ENCODE data around the gene ATP11C. TPM values are rescaled to one million over a fixed set of nuclear protein-coding genes. Genes with fewer than 3 reads are reported as not detected.
"Not testable (repeated sequence)": the region's sequence is repeated elsewhere in the genome, so short reads cannot be mapped to it uniquely, and the experiment has no call there.

The ATP11C gene
- total and polyA plus RNA-seq, 5 donors from 2014 or later: 2.9 to 19.4 (median 4.4) TPM

- no peak overlapping the region for H3K27ac ChIP-seq (ENCODE audit: insufficient read depth, low read length, poor library complexity, severe bottlenecking)
- Mint-ChIP-seq H3K27me3 (no peaks in the 10 kb centered on the region), H3K9me3 (no peaks in the 10 kb centered on the region), H3K27ac (no peak overlapping the region), H3K4me3 (no peak overlapping the region), H3K36me3 (peaks cover 3% of the 10 kb centered on the region), H3K4me1 (peaks cover 0 to 21% (median 8%) of the 10 kb centered on the region in 4 donors)
- H3K4me1 ChIP-seq (ENCODE audit: control insufficient read depth, insufficient read depth, low read length, poor library complexity, severe bottlenecking): no peaks in the 10 kb centered on the region
- DNase-seq (no peak), ATAC-seq (ENCODE audit: low read depth in 2 of 2) (no peak)
- H3K27me3 ChIP-seq (ENCODE audit: control insufficient read depth, insufficient read depth, low read length): no peaks in the 10 kb centered on the region
- no peaks in the 10 kb centered on the region for H3K36me3 ChIP-seq (ENCODE audit: control insufficient read depth, insufficient read depth, low read length)
- H3K9me3 ChIP-seq (ENCODE audit: control insufficient read depth in 2 of 2, low read length in 2 of 2): no peaks in the 10 kb centered on the region
- no peak overlapping the region for H3K4me3 ChIP-seq (ENCODE audit: low read depth, low read length)
Observed at GRCh38 chrX:139881130-139881529, 51.7 kb downstream of the ATP11C start.

GRCh38 chrX:139877710-139878414, 55.0 kb downstream of the ATP11C start:
- peaks cover 5% of the 10 kb centered on the region for H3K36me3 Mint-ChIP-seq
- Histone ChIP-seq H3K9me3 (ENCODE audit: control insufficient read depth in 2 of 2, low read length in 2 of 2) (no peaks in the 10 kb centered on the region), H3K4me1 (ENCODE audit: control insufficient read depth, insufficient read depth, low read length, poor library complexity, severe bottlenecking) (no peaks in the 10 kb centered on the region), H3K4me3 (ENCODE audit: low read depth, low read length) (no peak overlapping the region), H3K27me3 (ENCODE audit: control insufficient read depth, insufficient read depth, low read length) (no peaks in the 10 kb centered on the region), H3K36me3 (ENCODE audit: control insufficient read depth, insufficient read depth, low read length) (no peaks in the 10 kb centered on the region), H3K27ac (ENCODE audit: insufficient read depth, low read length, poor library complexity, severe bottlenecking) (no peak overlapping the region)
- no peaks in the 10 kb centered on the region for H3K27me3 Mint-ChIP-seq
- H3K27ac Mint-ChIP-seq: peak overlapping the region in 2 of 3 donors; percentile 7 to 26
- peaks cover 0 to 13% (median 6%) of the 10 kb centered on the region in 4 donors for H3K4me1 Mint-ChIP-seq
- no peak overlapping the region for H3K4me3 Mint-ChIP-seq
- H3K9me3 Mint-ChIP-seq: no peaks in the 10 kb centered on the region
- DNase-seq (no peak), ATAC-seq (ENCODE audit: low read depth in 2 of 2) (no peak)

- Histone ChIP-seq H3K27ac (ENCODE audit: insufficient read depth, low read length, poor library complexity, severe bottlenecking) (no peak overlapping the region), H3K9me3 (ENCODE audit: control insufficient read depth in 2 of 2, low read length in 2 of 2) (no peaks in the 10 kb centered on the region), H3K36me3 (ENCODE audit: control insufficient read depth, insufficient read depth, low read length) (no peaks in the 10 kb centered on the region), H3K4me1 (ENCODE audit: control insufficient read depth, insufficient read depth, low read length, poor library complexity, severe bottlenecking) (no peaks in the 10 kb centered on the region), H3K27me3 (ENCODE audit: control insufficient read depth, insufficient read depth, low read length) (no peaks in the 10 kb centered on the region), H3K4me3 (ENCODE audit: low read depth, low read length) (no peak overlapping the region)
- DNase-seq: no peak
- Mint-ChIP-seq H3K9me3 (no peaks in the 10 kb centered on the region), H3K4me3 (no peak overlapping the region), H3K27me3 (no peaks in the 10 kb centered on the region), H3K4me1 (peaks cover 0 to 9% (median 4%) of the 10 kb centered on the region in 4 donors), H3K36me3 (peaks cover 5% of the 10 kb centered on the region), H3K27ac (no peak overlapping the region)
- ATAC-seq (ENCODE audit: low read depth in 2 of 2): no peak
Observed at GRCh38 chrX:139875841-139876240, 57.0 kb downstream of the ATP11C start.

- no peak for DNase-seq
- Histone ChIP-seq H3K9me3 (ENCODE audit: control insufficient read depth in 2 of 2, low read length in 2 of 2) (no peaks in the 10 kb centered on the region), H3K27me3 (ENCODE audit: control insufficient read depth, insufficient read depth, low read length) (no peaks in the 10 kb centered on the region), H3K4me1 (ENCODE audit: control insufficient read depth, insufficient read depth, low read length, poor library complexity, severe bottlenecking) (no peaks in the 10 kb centered on the region), H3K27ac (ENCODE audit: insufficient read depth, low read length, poor library complexity, severe bottlenecking) (no peak overlapping the region), H3K4me3 (ENCODE audit: low read depth, low read length) (no peak overlapping the region), H3K36me3 (ENCODE audit: control insufficient read depth, insufficient read depth, low read length) (no peaks in the 10 kb centered on the region)
- no peak for ATAC-seq (ENCODE audit: low read depth in 2 of 2)
- H3K4me3 Mint-ChIP-seq: no peak overlapping the region
- H3K27me3 Mint-ChIP-seq: no peaks in the 10 kb centered on the region
- H3K9me3 Mint-ChIP-seq: peaks cover 0 to 2% (median 0%) of the 10 kb centered on the region in 7 donors
- peaks cover 0 to 8% (median 4%) of the 10 kb centered on the region in 4 donors for H3K4me1 Mint-ChIP-seq
- H3K27ac Mint-ChIP-seq: no peak overlapping the region
- H3K36me3 Mint-ChIP-seq: peaks cover 4% of the 10 kb centered on the region
Observed at GRCh38 chrX:139869796-139870195, 63.1 kb downstream of the ATP11C start.

GRCh38 chrX:139864640-139865039, 68.2 kb downstream of the ATP11C start:
- Mint-ChIP-seq H3K4me3 (no peak overlapping the region), H3K27me3 (no peaks in the 10 kb centered on the region), H3K4me1 (peaks cover 0 to 11% (median 4%) of the 10 kb centered on the region in 4 donors), H3K27ac (no peak overlapping the region), H3K9me3 (peaks cover 0 to 2% (median 0%) of the 10 kb centered on the region in 7 donors), H3K36me3 (no peaks in the 10 kb centered on the region)
- Histone ChIP-seq H3K4me1 (ENCODE audit: control insufficient read depth, insufficient read depth, low read length, poor library complexity, severe bottlenecking) (no peaks in the 10 kb centered on the region), H3K36me3 (ENCODE audit: control insufficient read depth, insufficient read depth, low read length) (no peaks in the 10 kb centered on the region), H3K4me3 (ENCODE audit: low read depth, low read length) (no peak overlapping the region), H3K27me3 (ENCODE audit: control insufficient read depth, insufficient read depth, low read length) (no peaks in the 10 kb centered on the region), H3K9me3 (ENCODE audit: control insufficient read depth in 2 of 2, low read length in 2 of 2) (no peaks in the 10 kb centered on the region), H3K27ac (ENCODE audit: insufficient read depth, low read length, poor library complexity, severe bottlenecking) (no peak overlapping the region)
- DNase-seq (no peak), ATAC-seq (ENCODE audit: low read depth in 2 of 2) (no peak)

- Histone ChIP-seq H3K27ac (ENCODE audit: insufficient read depth, low read length, poor library complexity, severe bottlenecking) (no peak overlapping the region), H3K27me3 (ENCODE audit: control insufficient read depth, insufficient read depth, low read length) (no peaks in the 10 kb centered on the region), H3K4me3 (ENCODE audit: low read depth, low read length) (no peak overlapping the region), H3K9me3 (ENCODE audit: control insufficient read depth in 2 of 2, low read length in 2 of 2) (no peaks in the 10 kb centered on the region), H3K36me3 (ENCODE audit: control insufficient read depth, insufficient read depth, low read length) (no peaks in the 10 kb centered on the region), H3K4me1 (ENCODE audit: control insufficient read depth, insufficient read depth, low read length, poor library complexity, severe bottlenecking) (no peaks in the 10 kb centered on the region)
- no peaks in the 10 kb centered on the region for H3K27me3 Mint-ChIP-seq
- H3K27ac Mint-ChIP-seq: peak overlapping the region in 1 of 3 donors; percentile 72
- no peak overlapping the region for H3K4me3 Mint-ChIP-seq
- ATAC-seq (ENCODE audit: low read depth in 2 of 2): no peak
- peaks cover 0 to 2% (median 0%) of the 10 kb centered on the region in 7 donors for H3K9me3 Mint-ChIP-seq
- peaks cover 0 to 8% (median 0%) of the 10 kb centered on the region in 4 donors for H3K4me1 Mint-ChIP-seq
- H3K36me3 Mint-ChIP-seq: no peaks in the 10 kb centered on the region
- no peak for DNase-seq
Observed at GRCh38 chrX:139862208-139862607, 70.6 kb downstream of the ATP11C start.

- H3K4me1 ChIP-seq (ENCODE audit: control insufficient read depth, insufficient read depth, low read length, poor library complexity, severe bottlenecking); H3K36me3 Mint-ChIP-seq; H3K4me3 ChIP-seq (ENCODE audit: low read depth, low read length); H3K36me3 ChIP-seq (ENCODE audit: control insufficient read depth, insufficient read depth, low read length); H3K27me3 ChIP-seq (ENCODE audit: control insufficient read depth, insufficient read depth, low read length); DNase-seq; H3K27me3 Mint-ChIP-seq; H3K9me3 ChIP-seq (ENCODE audit: control insufficient read depth in 2 of 2, low read length in 2 of 2); H3K9me3 Mint-ChIP-seq; H3K27ac ChIP-seq (ENCODE audit: insufficient read depth, low read length, poor library complexity, severe bottlenecking); H3K4me3 Mint-ChIP-seq; ATAC-seq (ENCODE audit: low read depth in 2 of 2); H3K27ac Mint-ChIP-seq: not testable (repeated sequence)
- H3K4me1 Mint-ChIP-seq: peaks cover 0 to 13% (median 0%) of the 10 kb centered on the region in 4 donors
Observed at GRCh38 chrX:139856826-139857225, 76.0 kb downstream of the ATP11C start.

GRCh38 chrX:139851730-139852129, 81.1 kb downstream of the ATP11C start:
- no peak overlapping the region for H3K27ac Mint-ChIP-seq
- Histone ChIP-seq H3K27ac (ENCODE audit: insufficient read depth, low read length, poor library complexity, severe bottlenecking) (no peak overlapping the region), H3K4me3 (ENCODE audit: low read depth, low read length) (no peak overlapping the region), H3K36me3 (ENCODE audit: control insufficient read depth, insufficient read depth, low read length) (no peaks in the 10 kb centered on the region), H3K4me1 (ENCODE audit: control insufficient read depth, insufficient read depth, low read length, poor library complexity, severe bottlenecking) (no peaks in the 10 kb centered on the region), H3K27me3 (ENCODE audit: control insufficient read depth, insufficient read depth, low read length) (no peaks in the 10 kb centered on the region), H3K9me3 (ENCODE audit: control insufficient read depth in 2 of 2, low read length in 2 of 2) (no peaks in the 10 kb centered on the region)
- H3K9me3 Mint-ChIP-seq: no peaks in the 10 kb centered on the region
- peaks cover 0 to 6% (median 1%) of the 10 kb centered on the region in 4 donors for H3K4me1 Mint-ChIP-seq
- no peak overlapping the region for H3K4me3 Mint-ChIP-seq
- H3K27me3 Mint-ChIP-seq: no peaks in the 10 kb centered on the region
- ATAC-seq (ENCODE audit: low read depth in 2 of 2) (no peak), DNase-seq (no peak)
- H3K36me3 Mint-ChIP-seq: no peaks in the 10 kb centered on the region
